HG03135 (cell line): ENCODE results near the gene IMPDH1.

ENCODE experiments used
- ATAC-seq: cut with Tn5 transposase; IDR thresholded peaks from one replicate; pipeline ENCODE4 v1.9.1; 2021; ENCODE audit warnings: mild to moderate bottlenecking, moderate library complexity; ENCODE audit not compliant: unreplicated experiment

IMPDH1 gene

GRCh38 chr7:128389618-128390329 lies 20.0 kb downstream of the IMPDH1 start:
- ATAC-seq: no peak

GRCh38 chr7:128389085-128389617 lies 20.6 kb downstream of the IMPDH1 start:
- no peak for ATAC-seq

GRCh38 chr7:128388145-128388485 lies 21.7 kb downstream of the IMPDH1 start:
- no peak for ATAC-seq

GRCh38 chr7:128387216-128388144 lies 22.3 kb downstream of the IMPDH1 start:
- peak; percentile 67 for ATAC-seq

GRCh38 chr7:128385988-128386925 lies 23.5 kb downstream of the IMPDH1 start:
- no peak for ATAC-seq

GRCh38 chr7:128384726-128385125 lies 25.1 kb downstream of the IMPDH1 start:
- ATAC-seq: no peak

- ATAC-seq: no peak
Measured at GRCh38 chr7:128383776-128384175, 26.0 kb downstream of the IMPDH1 start.

- no peak for ATAC-seq
Measured at GRCh38 chr7:128381161-128381821, 28.5 kb downstream of the IMPDH1 start.

GRCh38 chr7:128380483-128381106 lies 29.2 kb downstream of the IMPDH1 start:
- no peak for ATAC-seq

GRCh38 chr7:128379900-128380479 lies 29.8 kb downstream of the IMPDH1 start:
- no peak for ATAC-seq

GRCh38 chr7:128378637-128379036 lies 31.1 kb downstream of the IMPDH1 start:
- no peak for ATAC-seq

- ATAC-seq: no peak
Measured at GRCh38 chr7:128376077-128376476, 33.7 kb downstream of the IMPDH1 start.

GRCh38 chr7:128374041-128374440 lies 35.7 kb downstream of the IMPDH1 start:
- no peak for ATAC-seq

- no peak for ATAC-seq
Measured at GRCh38 chr7:128373606-128374005, 36.2 kb downstream of the IMPDH1 start.

- ATAC-seq: no peak
Measured at GRCh38 chr7:128370491-128370890, 39.3 kb downstream of the IMPDH1 start.

- ATAC-seq: no peak
Measured at GRCh38 chr7:128366986-128367385, 42.8 kb downstream of the IMPDH1 start.

- no peak for ATAC-seq
Measured at GRCh38 chr7:128366300-128366699, 43.5 kb downstream of the IMPDH1 start.

- ATAC-seq: no peak
Measured at GRCh38 chr7:128365432-128365831, 44.4 kb downstream of the IMPDH1 start.

GRCh38 chr7:128364166-128364870 lies 45.5 kb downstream of the IMPDH1 start:
- ATAC-seq: no peak
